Epithelial cell of esophagus (primary cell): ENCODE data around the gene ZMAT5.

Source experiments
- DNase-seq: peaks from one replicate; pipeline ENCODE4 v3.0.0; 2010; ENCODE audit warnings: low read depth
- H3K4me3 ChIP-seq: 2 replicates; pipeline ENCODE4 v1.5.1; 2011; ENCODE audit warnings: mild to moderate bottlenecking, low read length, control low read depth
- CTCF ChIP-seq: IDR thresholded peaks from 2 replicates; pipeline ENCODE4 v1.5.1; 2011; ENCODE audit warnings: low read depth, mild to moderate bottlenecking, low read length, control low read depth, inconsistent platforms; ENCODE audit not compliant: insufficient read depth; ENCODE audit errors: missing control alignments

ZMAT5 gene

GRCh38 chr22:29780748-29781676 lies 14.2 kb upstream of the ZMAT5 start:
- H3K4me3 ChIP-seq = no peak overlapping the region
- no peak for TF ChIP-seq CTCF
- peak; percentile 82 for DNase-seq

GRCh38 chr22:29780220-29780619 lies 13.4 kb upstream of the ZMAT5 start:
- no peak overlapping the region for H3K4me3 ChIP-seq

GRCh38 chr22:29773233-29773632 lies 6.4 kb upstream of the ZMAT5 start:
- peak; percentile 92 for DNase-seq
- H3K4me3 ChIP-seq = no peak overlapping the region
- no peak for TF ChIP-seq CTCF

More at GRCh38 chr22:29780220-29780619, 13.4 kb upstream of the ZMAT5 start:
- no peak for DNase-seq
- no peak for TF ChIP-seq CTCF

- DNase-seq = peak; percentile 63
- TF ChIP-seq CTCF = peak; percentile 54
- no peak overlapping the region for H3K4me3 ChIP-seq
Observed at GRCh38 chr22:29772170-29772641, 5.4 kb upstream of the ZMAT5 start.

- no peak for TF ChIP-seq CTCF
- no peak for DNase-seq
- no peak overlapping the region for H3K4me3 ChIP-seq
Observed at GRCh38 chr22:29769723-29770321, 3.0 kb upstream of the ZMAT5 start.

- peak overlapping the region; percentile 74 for H3K4me3 ChIP-seq
- DNase-seq = no peak
- no peak for TF ChIP-seq CTCF
Observed at GRCh38 chr22:29768052-29768693, 1.4 kb upstream of the ZMAT5 start.
